Placental pericyte (primary cell): ENCODE data around the gene ARHGEF35. TPM values are rescaled to one million over a fixed set of nuclear protein-coding genes. Genes with fewer than 3 reads are reported as not detected.

ENCODE experiments used
- total RNA-seq: library from RNA; depleted of rRNA; stranded (reverse); fragments of >200 nt; gene quantifications from 2 replicates; pipeline ENCODE4 v1.2.3, GENCODE V29; 2012

ARHGEF35 gene
- 0.66 and 1.1 TPM in 2 replicates for total RNA-seq

DNA sequence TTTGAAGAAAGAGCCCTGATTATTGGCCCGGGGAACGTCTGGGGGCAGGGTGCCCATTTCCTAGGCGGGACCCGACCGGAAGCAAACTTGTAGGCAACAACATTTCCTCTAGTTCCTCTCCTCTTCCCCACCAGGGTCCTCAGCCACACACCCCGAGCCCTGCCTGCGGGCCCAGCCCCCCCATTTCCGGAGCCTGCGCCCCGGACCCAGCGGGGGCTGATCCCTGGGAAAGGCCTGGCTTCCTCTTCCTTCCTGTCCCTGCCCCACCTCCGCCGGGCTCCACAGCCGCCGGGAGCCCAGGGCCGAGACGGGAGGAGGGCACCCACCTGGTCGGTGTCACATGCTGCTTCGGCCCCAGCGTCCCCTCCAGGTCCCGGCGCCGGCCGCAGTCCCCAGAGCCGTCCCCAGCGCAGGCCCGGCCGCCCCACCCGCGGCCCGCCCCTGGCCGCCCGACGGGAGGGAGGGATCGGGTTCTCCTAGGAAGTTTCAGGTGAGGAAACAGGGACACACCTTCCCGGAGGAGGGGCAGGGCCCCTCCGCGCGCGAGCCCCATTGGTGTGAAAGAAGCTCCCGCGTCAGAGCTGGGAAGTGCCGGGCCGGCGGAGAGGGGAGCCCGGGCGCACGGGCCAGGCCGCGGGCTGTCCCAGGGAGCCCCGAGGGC is at the start of gene ARHGEF35:
Gene ARHGEF35, minus strand, starts transcription at position 622 of the 661 bp plus-strand sequence. CDS start 7,450 bp downstream, outside the sequence.

GRCh38 chr7:144239365-144239764 is 43.7 kb upstream of the ARHGEF35 start, which contains the start of gene OR2A42:
TSS of gene OR2A42 (minus strand) at chr7:144239605. CDS start at chr7:144232843, 6,762 bp downstream.

DNA sequence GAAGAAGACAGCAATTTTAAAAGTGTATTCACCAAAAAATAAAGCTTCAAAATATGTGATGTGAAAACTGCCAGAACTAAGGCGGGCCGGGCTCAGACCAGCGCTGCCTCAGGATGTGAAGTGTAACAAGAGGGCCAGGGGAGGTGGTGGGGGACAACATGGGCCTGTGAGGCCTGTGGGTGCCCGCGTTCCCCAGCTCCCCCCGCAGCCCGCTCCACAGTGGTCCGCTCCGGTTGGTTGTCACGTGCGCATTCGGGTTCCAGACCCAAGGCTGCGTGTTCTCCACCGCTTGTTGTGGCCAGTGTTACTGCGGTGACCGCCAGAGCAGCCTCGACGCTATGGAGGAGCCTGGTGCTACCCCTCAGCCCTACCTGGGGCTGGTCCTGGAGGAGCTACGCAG is 12.5 kb downstream of the ARHGEF35 start, which contains the start of gene CTAGE4:
Gene CTAGE4, plus strand, starts transcription at position 301 of the 400 bp plus-strand sequence. Its CDS starts 38 bp downstream, at position 339.

Other genes with a start within 250 kb of the ARHGEF35 start
- gene OR2F1, start 241.0 kb downstream of the ARHGEF35 start, total RNA-seq, result not detected in 2 replicates
- not detected in 2 replicates for gene OR6B1, start 195.5 kb downstream of the ARHGEF35 start, total RNA-seq
- not detected in 2 replicates for gene OR2A5, start 146.9 kb downstream of the ARHGEF35 start, total RNA-seq
- gene OR2A25, start 126.0 kb downstream of the ARHGEF35 start, total RNA-seq, result not detected in 2 replicates
- not detected in 2 replicates for gene OR2A12, start 109.6 kb downstream of the ARHGEF35 start, total RNA-seq
- gene OR2A2, start 86.2 kb downstream of the ARHGEF35 start, total RNA-seq, result not detected in 2 replicates
- gene OR2A14, start 72.7 kb downstream of the ARHGEF35 start, total RNA-seq, result not detected in 2 replicates
- gene CTAGE4, start 12.4 kb downstream of the ARHGEF35 start, total RNA-seq, result 0.86 and 0.88 TPM in 2 replicates
- not detected in 2 replicates for gene OR2A42, start 43.8 kb upstream of the ARHGEF35 start, total RNA-seq
- gene OR2A7, start 69.0 kb upstream of the ARHGEF35 start, total RNA-seq, result 0.22 and 0.57 TPM in 2 replicates
- gene CTAGE8, start 73.5 kb upstream of the ARHGEF35 start, total RNA-seq, result under 0.01 TPM in 2 replicates
- 0.14 TPM in 1 of 2 replicates, not detected in the other for gene OR2A1, start 116.6 kb upstream of the ARHGEF35 start, total RNA-seq
- 2.2 and 3.1 TPM in 2 replicates for gene ARHGEF5, start 159.6 kb upstream of the ARHGEF35 start, total RNA-seq
- not detected in 2 replicates for gene NOBOX, start 207.9 kb upstream of the ARHGEF35 start, total RNA-seq